GM12878 (cell line): ENCODE measurements around the gene FANCD2. TPM values are rescaled to one million over a fixed set of nuclear protein-coding genes. Genes with fewer than 3 reads are reported as not detected.

Source experiments
- ATAC-seq: fragments of 200-7000 bp; cut with Tn5 transposase; 3 replicates; pipeline ENCODE4 v1.9.1; 2020; ENCODE audit warnings: mild to moderate bottlenecking, moderate library complexity
- BruUV-seq: library from RNA; stranded (reverse); fragments of 400-500 nt; replicated peaks from 2 replicates; lab custom pipeline; 2021; lab: Mats Ljungman, UMichigan
- CTCF ChIA-PET: fragments of 300-600 bp; sonication (Branson Sonifier 250); formaldehyde crosslinking; extraction: SDS; loops from one replicate; lab custom pipeline; 2021; ENCODE audit warnings: inconsistent platforms; lab: Yijun Ruan, JAX
- POLR2A ChIA-PET: fragments of 350-600 bp; formaldehyde crosslinking; extraction: SDS; loops from one replicate; lab custom pipeline; 2021; ENCODE audit warnings: inconsistent platforms; lab: Charles Lee
- RAD21 ChIA-PET: fragments of 300-600 bp; sonication (Branson Sonifier 250); formaldehyde crosslinking; loops from one replicate; lab custom pipeline; 2023; ENCODE audit warnings: antibody characterized with exemption; ENCODE audit not compliant: unreplicated experiment; lab: Charles Lee
- SMC1A ChIA-PET: fragments of 300-600 bp; sonication (Branson Sonifier 250); formaldehyde crosslinking; loops from one replicate; lab custom pipeline; 2023; ENCODE audit not compliant: unreplicated experiment, uncharacterized antibody; lab: Charles Lee
- DNase-seq: peaks from one replicate; pipeline ENCODE4 v3.0.0-alpha.2; 2011; ENCODE audit warnings: low read depth, low spot score
- FAIRE-seq: peaks from 3 replicates; lab custom pipeline; 2011; peaks lifted over from hg19 to GRCh38; lab: Jason Lieb, UNC
- H2AFZ ChIP-seq: 2 replicates; pipeline ENCODE4 v1.6.0; 2011; ENCODE audit warnings: low read depth, low read length, control low read depth; ENCODE audit not compliant: control insufficient read depth
- H3K27ac ChIP-seq: 2 replicates; pipeline ENCODE4 v1.5.1; 2011; ENCODE audit warnings: control low read depth; ENCODE audit not compliant: control insufficient read depth, insufficient read depth
- H3K27me3 ChIP-seq, 2 experiments: replicated peaks in 1 of 2; 2 replicates each; pipeline versions ENCODE4 v1.6.0 to v1.6.1; 2011; ENCODE audit warnings: low read length in 1 of 2; ENCODE audit not compliant: control insufficient read depth in 2 of 2, insufficient read depth in 2 of 2
- H3K36me3 ChIP-seq, 2 experiments: 2 replicates each; pipeline ENCODE4 v1.5.1; 2011; ENCODE audit warnings: low read length in 1 of 2; ENCODE audit not compliant: control insufficient read depth in 2 of 2, insufficient read depth in 2 of 2
- H3K4me1 ChIP-seq: 2 replicates; pipeline ENCODE4 v1.6.1; 2011; ENCODE audit warnings: mild to moderate bottlenecking, low read length, moderate library complexity, mixed read lengths; ENCODE audit not compliant: control insufficient read depth, insufficient read depth
- H3K4me2 ChIP-seq: 2 replicates; pipeline ENCODE4 v1.6.0; 2011; ENCODE audit warnings: control low read depth; ENCODE audit not compliant: control insufficient read depth, insufficient read depth
- H3K4me3 ChIP-seq: fragments of 200-600 bp; sonication (generic); 2 replicates; pipeline ENCODE4 v1.5.1; 2016
- H3K79me2 ChIP-seq: 2 replicates; pipeline ENCODE4 v1.6.0; 2011; ENCODE audit warnings: low read length; ENCODE audit not compliant: control insufficient read depth, insufficient read depth
- H3K9ac ChIP-seq: 2 replicates; pipeline ENCODE4 v1.8.0; 2011; ENCODE audit warnings: low read length, control low read depth, mixed read lengths; ENCODE audit not compliant: control insufficient read depth, insufficient read depth
- H3K9me3 ChIP-seq: replicated peaks from 3 replicates; pipeline ENCODE4 v1.5.1; 2011; ENCODE audit warnings: mild to moderate bottlenecking, low read length; ENCODE audit not compliant: control insufficient read depth, insufficient read depth
- H4K20me1 ChIP-seq: 2 replicates; pipeline ENCODE4 v1.6.0; 2011; ENCODE audit not compliant: control insufficient read depth, insufficient read depth
- CBX5 ChIP-seq: sonication (generic); IDR thresholded peaks from 2 replicates; pipeline ENCODE4 v1.6.1; 2016; ENCODE audit warnings: low read depth, moderate library complexity, mild to moderate bottlenecking, inconsistent platforms
- EED ChIP-seq: sonication (generic); IDR thresholded peaks from 2 replicates; pipeline ENCODE4 v1.6.1; 2016; ENCODE audit warnings: antibody characterized with exemption, low read depth
- MYC ChIP-seq: IDR thresholded peaks from 2 replicates; pipeline ENCODE4 v1.6.1; 2011; ENCODE audit warnings: mild to moderate bottlenecking, low read length, moderate library complexity, inconsistent platforms; ENCODE audit not compliant: insufficient read depth, insufficient replicate concordance, insufficient read length, severe bottlenecking
- NRF1 ChIP-seq: conservative IDR thresholded peaks from 2 replicates; pipeline ENCODE4 v1.6.1; 2011; ENCODE audit warnings: mild to moderate bottlenecking, low read depth, low read length, improper control_type of control experiment
- SIN3A ChIP-seq: IDR thresholded peaks from 2 replicates; pipeline ENCODE4 v1.6.1; 2012; ENCODE audit warnings: low read depth, low read length, improper control_type of control experiment
- SMC3 ChIP-seq: IDR thresholded peaks from 2 replicates; pipeline ENCODE4 v1.6.1; 2011; ENCODE audit warnings: low read length, improper control_type of control experiment, borderline replicate concordance
- TCF12 ChIP-seq: IDR thresholded peaks from 2 replicates; pipeline ENCODE4 v1.6.1; 2011; ENCODE audit warnings: low read depth, mild to moderate bottlenecking, low read length
- ZBTB4 ChIP-seq: fragments of 450-650 bp; formaldehyde crosslinking; IDR thresholded peaks from 2 replicates; pipeline ENCODE4 v1.4.0; 2022; ENCODE audit warnings: mild to moderate bottlenecking, moderate library complexity
- ZNF207 ChIP-seq: fragments of 450-650 bp; IDR thresholded peaks from 2 replicates; pipeline ENCODE4 v1.6.1; 2014; ENCODE audit warnings: antibody characterized with exemption, mild to moderate bottlenecking, borderline replicate concordance
- ZNF622 ChIP-seq: fragments of 450-650 bp; IDR thresholded peaks from 2 replicates; pipeline ENCODE4 v1.6.1; 2017; ENCODE audit warnings: mild to moderate bottlenecking, inconsistent platforms
- WGBS: methylation state at CpG from one replicate; pipeline ENCODE4 v1.1.6; 2016; ENCODE audit warnings: low lambda C conversion rate; ENCODE audit not compliant: insufficient replicate concordance, insufficient coverage; ENCODE audit errors: missing lambda C conversion rate; 5-methylcytosine and 5-hydroxymethylcytosine counted together
- in situ Hi-C: fragments of 300-500 bp; cut with MboI; formaldehyde crosslinking; loops from 9 replicates; pipeline ENCODE4 v1.14.3; 2018; ENCODE audit warnings: mixed read lengths
- intact Hi-C: fragments of 100-400 bp; cut with micrococcal nuclease; formaldehyde crosslinking; loops from one replicate; pipeline ENCODE4 v1.14.2; 2022; ENCODE audit not compliant: unreplicated experiment
- polyA plus RNA-seq, 11 experiments: library from polyadenylated mRNA; depleted of rRNA in 4 of 11; unstranded in 6 of 11; stranded (reverse) in 5 of 11; fragments of >200 nt; fragmentation: Nextera tagmentation in 4 of 11; fragmentation: Illumina TruSeq in 1 of 11; extraction: Ambion mirVana in 4 of 11; extraction: Trizol in 1 of 11; gene quantifications; 1 replicate in 1 of 11; 2 replicates in 10 of 11; pipeline versions ENCODE4 v1.2.1 to v1.2.3, GENCODE V29; 2011 to 2016; ENCODE audit warnings: inconsistent platforms in 2 of 11, missing spikeins in 2 of 11, low read depth in 1 of 11
- total RNA-seq, 4 experiments: library from RNA; depleted of rRNA in 3 of 4; stranded (reverse); fragments of >200 nt in 3 of 4; fragmentation: Illumina TruSeq in 1 of 4; extraction: Trizol in 1 of 4; gene quantifications; 2 replicates each; pipeline versions ENCODE4 v1.2.1 to v1.2.3, GENCODE V29; 2013 to 2021
- TF ChIP-seq, protein P1 (sequence below): fragments of 450-650 bp; IDR thresholded peaks from 2 replicates; pipeline ENCODE4 v1.6.1; 2016; ENCODE audit warnings: mild to moderate bottlenecking, moderate library complexity, borderline replicate concordance

FANCD2 gene
- total and polyA plus RNA-seq, 10 of the 15 experiments (the other 5 are each of a cell fraction or from before 2014, with no cell fraction given), result 37.9 to 72.8 (median 56.2) TPM

- WGBS, result 100% methylated on average over 4 of the region's 4 CpGs
- no peak for ATAC-seq
- no peaks in the 10 kb centered on the region; the same call in 1 of the 2 replicates for H4K20me1 ChIP-seq
- CTCF ChIA-PET, result no interaction called here
- no TSS peak for BruUV-seq
- intact Hi-C loops, result no loop called here
- SMC1A ChIA-PET, result no interaction called here
- peaks cover 4 to 27% of the 10 kb centered on the region in 2 experiments for H3K36me3 ChIP-seq
- H3K9me3 ChIP-seq, result no peaks in the 10 kb centered on the region
- peaks cover 45% of the 10 kb centered on the region for H3K79me2 ChIP-seq
- TF ChIP-seq ZNF207 (no peak), SIN3A (no peak), ZBTB4 (CRISPR knock-in tag) (no peak), NRF1 (no peak), EED (no peak), CBX5 (no peak), MYC (no peak), TCF12 (no peak), SMC3 (no peak), ZNF622 (no peak)
- TF ChIP-seq, protein P1, sequence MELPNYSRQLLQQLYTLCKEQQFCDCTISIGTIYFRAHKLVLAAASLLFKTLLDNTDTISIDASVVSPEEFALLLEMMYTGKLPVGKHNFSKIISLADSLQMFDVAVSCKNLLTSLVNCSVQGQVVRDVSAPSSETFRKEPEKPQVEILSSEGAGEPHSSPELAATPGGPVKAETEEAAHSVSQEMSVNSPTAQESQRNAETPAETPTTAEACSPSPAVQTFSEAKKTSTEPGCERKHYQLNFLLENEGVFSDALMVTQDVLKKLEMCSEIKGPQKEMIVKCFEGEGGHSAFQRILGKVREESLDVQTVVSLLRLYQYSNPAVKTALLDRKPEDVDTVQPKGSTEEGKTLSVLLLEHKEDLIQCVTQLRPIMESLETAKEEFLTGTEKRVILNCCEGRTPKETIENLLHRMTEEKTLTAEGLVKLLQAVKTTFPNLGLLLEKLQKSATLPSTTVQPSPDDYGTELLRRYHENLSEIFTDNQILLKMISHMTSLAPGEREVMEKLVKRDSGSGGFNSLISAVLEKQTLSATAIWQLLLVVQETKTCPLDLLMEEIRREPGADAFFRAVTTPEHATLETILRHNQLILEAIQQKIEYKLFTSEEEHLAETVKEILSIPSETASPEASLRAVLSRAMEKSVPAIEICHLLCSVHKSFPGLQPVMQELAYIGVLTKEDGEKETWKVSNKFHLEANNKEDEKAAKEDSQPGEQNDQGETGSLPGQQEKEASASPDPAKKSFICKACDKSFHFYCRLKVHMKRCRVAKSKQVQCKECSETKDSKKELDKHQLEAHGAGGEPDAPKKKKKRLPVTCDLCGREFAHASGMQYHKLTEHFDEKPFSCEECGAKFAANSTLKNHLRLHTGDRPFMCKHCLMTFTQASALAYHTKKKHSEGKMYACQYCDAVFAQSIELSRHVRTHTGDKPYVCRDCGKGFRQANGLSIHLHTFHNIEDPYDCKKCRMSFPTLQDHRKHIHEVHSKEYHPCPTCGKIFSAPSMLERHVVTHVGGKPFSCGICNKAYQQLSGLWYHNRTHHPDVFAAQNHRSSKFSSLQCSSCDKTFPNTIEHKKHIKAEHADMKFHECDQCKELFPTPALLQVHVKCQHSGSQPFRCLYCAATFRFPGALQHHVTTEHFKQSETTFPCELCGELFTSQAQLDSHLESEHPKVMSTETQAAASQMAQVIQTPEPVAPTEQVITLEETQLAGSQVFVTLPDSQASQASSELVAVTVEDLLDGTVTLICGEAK, result no peak
- TF ChIP-seq, all 136 proteins: peak for 0
- in situ Hi-C loops, result no loop called here
- no peak overlapping the region for H2AFZ ChIP-seq
- H3K9ac ChIP-seq, result no peak overlapping the region
- no peak for DNase-seq
- no peak overlapping the region for H3K27ac ChIP-seq
- H3K4me2 ChIP-seq, result no peak overlapping the region; the same call in 1 of the 2 replicates
- no peak overlapping the region for H3K4me3 ChIP-seq
- FAIRE-seq, result no peak
- H3K4me1 ChIP-seq, result no peaks in the 10 kb centered on the region
- POLR2A ChIA-PET, result interaction anchor here (0.6 to 1.4 kb wide), 2 partner anchors 23 to 322 kb away, joined by 3 read pairs; no protein-coding TSS in a partner anchor
- H3K27me3 ChIP-seq, result no peaks in the 10 kb centered on the region
- RAD21 ChIA-PET, result no interaction called here
Observed at GRCh38 chr3:10122724-10123123, 96.5 kb downstream of the FANCD2 start.
